Epithelial cell of prostate (primary cell): Measurements from ENCODE around the gene CNPY4.
"Not testable (repeated sequence)": the region's sequence is repeated elsewhere in the genome, so short reads cannot be mapped to it uniquely, and the experiment has no call there.

Experiments
- DNase-seq: peaks from one replicate; pipeline ENCODE4 v3.0.0-alpha.2; 2011; ENCODE audit warnings: low read depth, low spot score
- H3K27ac ChIP-seq: fragments of 450-650 bp; 2 replicates; pipeline ENCODE4 v1.5.1; 2017; ENCODE audit warnings: mild to moderate bottlenecking

CNPY4 gene

DNA sequence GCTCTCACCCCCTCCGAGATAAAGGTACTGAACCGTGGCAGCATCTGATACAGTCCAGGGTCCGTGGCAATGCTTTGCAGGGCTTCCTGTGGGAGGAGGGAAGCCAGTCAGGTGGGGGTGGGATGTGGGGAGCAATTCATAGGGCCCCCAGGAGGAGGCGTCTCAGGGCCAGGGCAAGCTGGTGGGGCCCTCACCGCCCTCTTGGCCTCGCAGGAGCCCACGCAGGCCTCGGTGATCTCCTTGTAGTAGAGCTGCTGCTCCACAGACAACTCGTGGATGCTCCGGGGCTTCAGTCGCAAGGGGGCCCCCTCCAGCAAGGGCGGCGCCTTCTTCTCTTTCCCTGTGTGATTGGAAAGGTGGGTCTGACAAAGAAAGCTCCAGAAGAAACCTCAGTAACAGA, 7.5 kb upstream of the CNPY4 start:
- no peak overlapping the region for H3K27ac ChIP-seq
- no peak for DNase-seq

GRCh38 chr7:100115026-100115425, 4.4 kb upstream of the CNPY4 start:
- DNase-seq, result no peak
- no peak overlapping the region for H3K27ac ChIP-seq

- no peak for DNase-seq
- H3K27ac ChIP-seq, result peak overlapping the region; percentile 67
These were observed 904 bp upstream of the CNPY4 start for GRCh38 chr7:100118388-100119071.

DNA sequence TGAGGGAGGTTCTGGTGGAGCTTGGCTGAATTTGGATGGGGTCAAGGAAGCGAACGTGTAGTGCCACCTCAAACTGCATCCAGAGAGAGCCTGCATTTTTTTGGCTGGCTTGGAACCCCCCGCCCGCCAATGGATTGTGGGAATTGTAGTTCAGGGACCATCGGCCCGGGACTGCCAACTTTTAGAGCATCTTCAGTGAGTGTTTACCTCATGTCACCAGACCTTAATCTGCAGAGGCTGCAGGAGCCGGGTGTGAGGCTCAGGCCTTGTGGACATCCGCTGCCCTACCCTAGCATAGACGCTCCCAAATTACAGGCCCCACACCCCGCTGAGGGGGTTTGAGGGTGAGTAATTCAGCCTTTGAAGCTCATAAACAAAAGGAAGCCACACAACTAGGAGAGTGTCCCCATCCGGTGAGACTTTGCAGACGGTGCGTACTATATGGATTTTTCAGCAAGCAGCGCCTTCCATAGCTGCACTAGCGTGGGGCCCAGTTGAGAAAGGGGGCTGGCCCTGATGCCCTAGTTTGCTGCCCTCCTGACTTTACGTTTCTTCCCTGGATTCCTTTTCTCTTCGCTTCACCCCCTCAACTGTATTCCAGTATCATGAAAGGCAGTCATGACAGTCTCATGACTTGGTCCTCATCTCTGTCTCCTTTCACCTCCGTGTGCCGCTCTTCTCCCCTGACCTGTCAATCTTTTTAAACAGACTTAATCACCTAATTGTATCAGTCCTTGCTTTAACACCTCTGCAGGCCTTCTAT, 717 bp downstream of the CNPY4 start:
- DNase-seq, result no peak
- peak overlapping the region; percentile 67 for H3K27ac ChIP-seq

- no peak overlapping the region for H3K27ac ChIP-seq
- no peak for DNase-seq
These were observed 1.3 kb downstream of the CNPY4 start for GRCh38 chr7:100120733-100121036.

- DNase-seq, result no peak
These were observed 2.6 kb downstream of the CNPY4 start for GRCh38 chr7:100122067-100122466.

GRCh38 chr7:100122568-100122967, 3.1 kb downstream of the CNPY4 start:
- no peak for DNase-seq
- no peak overlapping the region for H3K27ac ChIP-seq

More at GRCh38 chr7:100122067-100122466, 2.6 kb downstream of the CNPY4 start:
- no peak overlapping the region for H3K27ac ChIP-seq

DNA sequence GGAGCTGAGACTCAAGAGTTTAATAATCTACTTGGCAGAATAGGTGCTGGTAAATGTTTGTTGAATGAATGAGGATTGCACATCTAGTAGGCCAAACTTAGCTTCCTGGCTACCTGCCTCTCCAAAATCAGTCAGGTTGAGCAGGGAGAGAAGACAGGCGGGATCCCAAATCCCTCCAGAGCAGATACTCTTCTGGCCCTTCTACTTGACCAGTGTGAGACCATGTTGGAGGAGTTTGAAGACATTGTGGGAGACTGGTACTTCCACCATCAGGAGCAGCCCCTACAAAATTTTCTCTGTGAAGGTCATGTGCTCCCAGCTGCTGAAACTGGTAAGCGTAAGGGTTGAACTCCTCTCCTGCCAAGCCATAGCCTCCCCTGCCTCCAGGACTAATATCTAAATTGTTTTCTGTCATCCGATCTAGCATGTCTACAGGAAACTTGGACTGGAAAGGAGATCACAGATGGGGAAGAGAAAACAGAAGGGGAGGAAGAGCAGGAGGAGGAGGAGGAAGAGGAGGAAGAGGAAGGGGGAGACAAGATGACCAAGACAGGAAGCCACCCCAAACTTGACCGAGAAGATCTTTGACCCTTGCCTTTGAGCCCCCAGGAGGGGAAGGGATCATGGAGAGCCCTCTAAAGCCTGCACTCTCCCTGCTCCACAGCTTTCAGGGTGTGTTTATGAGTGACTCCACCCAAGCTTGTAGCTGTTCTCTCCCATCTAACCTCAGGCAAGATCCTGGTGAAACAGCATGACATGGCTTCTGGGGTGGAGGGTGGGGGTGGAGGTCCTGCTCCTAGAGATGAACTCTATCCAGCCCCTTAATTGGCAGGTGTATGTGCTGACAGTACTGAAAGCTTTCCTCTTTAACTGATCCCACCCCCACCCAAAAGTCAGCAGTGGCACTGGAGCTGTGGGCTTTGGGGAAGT, 5.1 kb downstream of the CNPY4 start:
- no peak for DNase-seq
- H3K27ac ChIP-seq, result no peak overlapping the region

GRCh38 chr7:100126239-100126930, 7.0 kb downstream of the CNPY4 start:
- H3K27ac ChIP-seq, result peak overlapping the region; percentile 89
- no peak for DNase-seq

- H3K27ac ChIP-seq, result peak within 1 kb of the TSS; percentile 89
- DNase-seq, result peak; percentile 43
These were observed 7.8 kb downstream of the CNPY4 start, which contains the start of gene MBLAC1 for GRCh38 chr7:100126931-100127865. MBLAC1 (plus strand) TSS chr7:100126967; CDS start chr7:100127396, 429 bp downstream.

DNA sequence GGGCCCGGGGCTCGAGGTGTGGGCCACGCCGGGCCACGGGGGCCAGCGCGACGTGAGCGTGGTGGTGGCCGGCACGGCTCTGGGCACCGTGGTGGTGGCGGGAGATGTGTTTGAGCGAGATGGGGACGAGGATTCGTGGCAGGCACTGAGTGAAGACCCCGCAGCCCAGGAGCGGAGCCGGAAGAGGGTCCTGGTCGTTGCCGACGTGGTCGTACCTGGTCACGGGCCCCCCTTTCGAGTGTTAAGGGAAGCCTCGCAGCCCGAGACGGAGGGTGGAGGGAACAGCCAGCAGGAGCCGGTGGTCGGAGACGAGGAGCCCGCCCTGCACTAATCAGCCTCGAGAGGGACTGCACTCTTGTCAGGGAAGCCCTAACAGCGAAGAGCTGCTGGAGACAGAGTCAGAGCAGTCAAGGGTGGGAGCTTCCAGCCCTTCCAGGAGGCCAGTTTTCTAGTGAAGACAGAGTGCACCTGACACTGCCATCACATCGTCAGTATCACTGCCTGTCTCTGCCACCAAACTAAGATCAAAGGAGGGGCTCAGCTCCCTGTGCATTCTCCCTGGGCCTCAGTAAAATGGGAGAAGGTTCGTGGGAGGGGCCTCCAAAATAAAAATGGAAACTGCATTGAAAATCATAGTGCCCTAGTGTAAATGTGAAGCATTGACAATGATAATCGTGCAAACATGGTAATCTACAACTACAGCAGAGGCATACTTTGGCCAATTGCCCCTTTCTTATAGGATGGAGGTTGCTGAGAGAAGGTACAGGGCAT, 8.6 kb downstream of the CNPY4 start:
- DNase-seq, result no peak
- H3K27ac ChIP-seq, result peak overlapping the region; percentile 89

GRCh38 chr7:100128637-100128963, 9.2 kb downstream of the CNPY4 start:
- H3K27ac ChIP-seq, result no peak overlapping the region

DNA sequence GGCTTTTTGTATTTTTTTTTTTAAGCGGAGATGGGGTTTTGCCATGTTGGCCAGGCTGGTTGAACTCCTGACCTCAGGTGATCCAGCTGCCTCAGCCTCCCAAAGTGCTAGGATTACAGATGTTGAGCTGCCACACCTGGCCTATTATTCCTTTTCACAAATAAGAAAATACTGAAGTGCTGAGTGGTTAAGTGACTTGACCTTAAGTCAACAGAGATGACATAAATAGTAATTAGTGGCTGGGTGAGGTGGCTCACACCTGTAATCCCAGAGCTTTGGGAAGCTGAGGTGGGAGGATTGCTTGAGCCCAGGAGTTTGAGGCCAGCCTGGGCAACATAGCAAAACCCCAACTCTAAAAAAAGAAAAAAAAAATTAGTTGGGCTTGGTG, 10.8 kb downstream of the CNPY4 start:
- not testable (repeated sequence) for DNase-seq
- peak overlapping the region; percentile 40 for H3K27ac ChIP-seq

More at GRCh38 chr7:100128637-100128963, 9.2 kb downstream of the CNPY4 start:
- DNase-seq, result no peak

- no peak for DNase-seq
These were observed 11.4 kb downstream of the CNPY4 start for GRCh38 chr7:100130608-100131453.

GRCh38 chr7:100132126-100132525, 12.7 kb downstream of the CNPY4 start:
- no peak overlapping the region for H3K27ac ChIP-seq
- no peak for DNase-seq

More at GRCh38 chr7:100130608-100131453, 11.4 kb downstream of the CNPY4 start:
- H3K27ac ChIP-seq, result peak overlapping the region; percentile 40

GRCh38 chr7:100132697-100133151, 13.3 kb downstream of the CNPY4 start:
- H3K27ac ChIP-seq, result no peak overlapping the region
- no peak for DNase-seq
